Transverse colon (tissue), 4 donors: ENCODE results near the gene ERP27. TPM values are rescaled to one million over a fixed set of nuclear protein-coding genes. Genes with fewer than 3 reads are reported as not detected.

ENCODE experiments used
- DNase-seq: peaks from one replicate; pipeline ENCODE4 v3.0.0-alpha.2; 2019
- H3K27ac ChIP-seq, 4 donors: fragments of 200-600 bp; sonication (generic); 2 replicates each; pipeline ENCODE4 v1.5.1; 2016 to 2018; ENCODE audit warnings: inconsistent platforms in 4 of 4
- H3K27me3 ChIP-seq: fragments of 200-600 bp; sonication (generic); 2 replicates; pipeline ENCODE4 v1.5.1; 2017; ENCODE audit warnings: inconsistent platforms
- H3K36me3 ChIP-seq, 4 donors: fragments of 200-600 bp; sonication (generic); 2 replicates each; pipeline ENCODE4 v1.5.1; 2017 to 2019; ENCODE audit warnings: inconsistent platforms in 4 of 4
- H3K4me1 ChIP-seq, 4 donors: fragments of 200-600 bp; sonication (generic); 2 replicates each; pipeline ENCODE4 v1.5.1; 2017 to 2020; ENCODE audit warnings: inconsistent platforms in 4 of 4
- H3K4me3 ChIP-seq, 4 donors: fragments of 200-600 bp; sonication (generic); 1 replicate in 1 of 4; 2 replicates in 3 of 4; pipeline versions ENCODE4 v1.5.1 to v1.6.1; 2017 to 2019; ENCODE audit warnings: inconsistent platforms in 4 of 4
- H3K9me3 ChIP-seq, 2 donors: fragments of 200-600 bp; sonication (generic); 2 replicates each; pipeline ENCODE4 v1.5.1; 2017 to 2019; ENCODE audit warnings: inconsistent platforms in 2 of 2
- CTCF ChIP-seq, 5 experiments: fragments of 200-600 bp in 3 of 5; fragments of 450-650 bp in 2 of 5; sonication (generic) in 3 of 5; IDR thresholded peaks; 1 replicate in 2 of 5; 2 replicates in 3 of 5; pipeline ENCODE4 v1.5.1; 2016 to 2017; ENCODE audit warnings: antibody characterized with exemption in 5 of 5, inconsistent platforms in 3 of 5, mild to moderate bottlenecking in 2 of 5, moderate library complexity in 1 of 5
- EP300 ChIP-seq: sonication (generic); formaldehyde crosslinking; IDR thresholded peaks from one replicate; pipeline ENCODE4 v1.6.1; 2017; ENCODE audit warnings: antibody characterized with exemption, low read depth
- POLR2A ChIP-seq: fragments of 450-650 bp; IDR thresholded peaks from one replicate; pipeline ENCODE4 v1.6.1; 2016; ENCODE audit warnings: antibody characterized with exemption, mild to moderate bottlenecking, moderate library complexity
- POLR2AphosphoS5 ChIP-seq, 3 donors: sonication (generic); formaldehyde crosslinking; IDR thresholded peaks; one replicate each; pipeline ENCODE4 v1.6.1; 2016; ENCODE audit warnings: antibody characterized with exemption in 3 of 3
- WGBS, 2 donors: methylation state at CpG; one replicate each; pipeline ENCODE4 v1.1.5; 2018; ENCODE audit warnings: low coverage in 1 of 2; 5-methylcytosine and 5-hydroxymethylcytosine counted together
- in situ Hi-C, 4 donors: fragments of 200-750 bp; cut with MboI; loops; one replicate each; pipeline versions ENCODE4 v1.15.0 to v1.15.1; 2017; ENCODE audit warnings: low sequenced_read_pairs in 3 of 4, low pct_ligation_motif_present in 1 of 4, low pct_unique_long_range_greater_than_20kb in 1 of 4
- intact Hi-C: fragments of 100-400 bp; cut with DNase I; formaldehyde crosslinking; loops from one replicate; pipeline ENCODE4 v1.15.1; 2023; ENCODE audit warnings: low total_unique reads
- total RNA-seq, 4 donors: library from RNA; depleted of rRNA; stranded (reverse); fragments of >200 nt; gene quantifications; one replicate each; pipeline ENCODE4 v1.1.0, GENCODE V29; 2016

The ERP27 gene
- total RNA-seq, 4 donors from 2014 or later = 0.64 to 2.6 TPM; not detected in 2

DNA sequence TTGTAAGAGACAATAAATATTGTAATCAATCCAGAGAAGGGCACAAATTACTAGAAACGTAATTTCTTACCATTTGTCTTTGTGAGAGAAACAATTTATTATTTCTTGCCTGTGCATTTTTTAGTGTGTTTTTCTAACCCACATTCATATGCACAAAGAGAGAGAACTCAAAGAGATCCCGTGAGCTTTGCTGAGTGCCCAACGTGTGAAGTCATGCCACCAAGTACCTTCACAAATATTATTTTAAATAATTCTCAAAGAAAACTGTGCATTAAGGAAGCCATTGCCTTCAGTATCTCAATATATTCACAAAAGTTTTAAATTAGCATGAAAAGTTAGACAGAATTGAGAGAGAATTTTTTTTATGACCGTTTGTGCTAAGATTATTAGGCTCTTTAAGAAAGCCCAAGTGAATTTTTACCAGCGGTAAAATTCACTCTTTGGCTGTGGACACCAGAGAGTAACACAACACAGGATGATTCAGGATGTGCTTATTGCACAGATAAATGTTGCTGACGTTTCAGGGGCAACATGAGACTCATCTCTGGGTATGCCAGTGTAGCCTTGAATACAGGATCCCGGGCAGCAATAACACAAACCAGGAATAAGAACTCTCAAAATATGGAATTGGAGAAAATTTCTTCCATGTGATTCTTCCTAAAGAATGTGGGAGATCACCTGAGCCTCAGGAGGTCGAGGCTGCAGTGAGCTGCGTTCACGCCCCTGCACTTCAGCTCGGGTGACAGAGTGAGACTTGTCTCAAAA, 20.2 kb upstream of the ERP27 start:
- H3K27me3 ChIP-seq = no peaks in the 10 kb centered on the region
- no peak for DNase-seq

DNA sequence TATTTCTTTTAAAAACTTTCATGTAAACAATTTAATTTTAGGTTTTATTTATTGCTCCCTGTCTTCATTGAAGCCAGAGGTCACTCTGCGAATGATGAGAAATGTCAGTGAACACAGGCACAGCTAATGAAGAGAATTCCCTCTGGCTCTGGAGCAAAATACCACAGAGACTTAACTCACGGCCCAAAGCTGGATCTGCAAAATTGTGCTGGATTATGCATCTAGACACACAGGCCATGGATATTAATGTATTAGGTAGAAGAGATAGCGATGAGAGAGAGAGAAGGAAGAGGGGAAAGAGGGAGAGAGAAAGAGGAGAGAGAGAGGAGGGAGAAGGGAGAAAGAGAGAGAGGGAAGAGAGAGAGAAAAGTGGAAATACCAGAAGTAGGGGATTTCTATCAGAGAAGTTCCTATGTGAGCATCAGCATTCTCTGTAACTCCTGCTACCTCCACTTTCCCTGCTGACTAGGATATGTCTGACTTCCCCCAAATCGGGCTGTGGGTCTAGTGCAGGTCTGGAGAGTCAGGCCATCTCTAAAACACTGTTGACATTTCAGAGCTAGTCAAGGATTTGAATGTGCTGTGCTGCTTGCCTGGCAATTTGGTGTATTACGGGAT, 19.3 kb upstream of the ERP27 start:
- WGBS, 2 donors = 55 to 68% methylated on average over 3 to 5 of the region's 5 CpGs
- no peaks in the 10 kb centered on the region for H3K9me3 ChIP-seq
- intact Hi-C loops = no loop called here
- peak; percentile 11 for DNase-seq
- H3K27ac ChIP-seq = peak overlapping the region; percentile 49 to 76 (median 70)
- H3K27me3 ChIP-seq = no peaks in the 10 kb centered on the region
- peak overlapping the region in 1 of 4 donors; percentile 47 for H3K4me3 ChIP-seq
- no peaks in the 10 kb centered on the region for H3K36me3 ChIP-seq
- in situ Hi-C loops = no loop called here
- TF ChIP-seq EP300 = no peak
- no peak for TF ChIP-seq POLR2A
- TF ChIP-seq CTCF (IDR thresholded peaks at IDR 0.05) = no peak
- TF ChIP-seq POLR2AphosphoS5 (IDR thresholded peaks at IDR 0.05) = no peak
- peaks cover 0 to 28% (median 9%) of the 10 kb centered on the region in 4 donors for H3K4me1 ChIP-seq

More for the DNA sequence above, 20.2 kb upstream of the ERP27 start:
- no peaks in the 10 kb centered on the region for H3K9me3 ChIP-seq
- H3K27ac ChIP-seq = peak overlapping the region; percentile 49 to 76 (median 70)
- WGBS, 2 donors = 66 to 70% methylated on average over 6 to 11 of the region's 11 CpGs
- no peak for TF ChIP-seq POLR2AphosphoS5 (IDR thresholded peaks at IDR 0.05)
- no peak for TF ChIP-seq CTCF (IDR thresholded peaks at IDR 0.05)
- no peak for TF ChIP-seq EP300
- no peak for TF ChIP-seq POLR2A
- H3K36me3 ChIP-seq = no peaks in the 10 kb centered on the region
- peaks cover 0 to 20% (median 6%) of the 10 kb centered on the region in 4 donors for H3K4me1 ChIP-seq
- intact Hi-C loops (no loop called here), in situ Hi-C loops (no loop called here)
- H3K4me3 ChIP-seq = peak overlapping the region in 1 of 4 donors; percentile 47

DNA sequence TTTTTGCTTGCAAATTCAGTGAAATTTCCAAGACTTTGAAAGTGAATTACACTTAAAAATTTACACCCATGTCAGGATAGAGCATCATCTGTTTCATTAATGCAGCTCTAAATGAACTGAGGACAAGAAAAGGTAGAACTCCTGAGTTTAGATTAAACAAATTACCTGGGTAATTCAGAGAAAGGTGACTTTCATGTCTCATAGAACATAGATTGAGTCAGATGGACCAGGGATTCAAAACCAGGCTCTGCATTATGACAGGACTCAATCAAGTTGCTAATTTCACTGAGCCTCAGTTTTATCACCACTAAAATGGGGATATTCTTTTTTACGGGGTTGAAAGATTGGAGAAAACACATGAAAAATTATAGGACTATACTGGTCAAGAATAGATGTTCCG, 18.6 kb upstream of the ERP27 start:
- intact Hi-C loops = no loop called here
- H3K27ac ChIP-seq = peak overlapping the region; percentile 49 to 76 (median 70)

More for the DNA sequence above, 18.6 kb upstream of the ERP27 start:
- in situ Hi-C loops = no loop called here
- no peaks in the 10 kb centered on the region for H3K36me3 ChIP-seq
- H3K27me3 ChIP-seq = no peaks in the 10 kb centered on the region
- TF ChIP-seq POLR2A (no peak), CTCF (IDR thresholded peaks at IDR 0.05) (no peak), POLR2AphosphoS5 (IDR thresholded peaks at IDR 0.05) (no peak), EP300 (no peak)
- DNase-seq = no peak
- no peak overlapping the region for H3K4me3 ChIP-seq
- H3K9me3 ChIP-seq = no peaks in the 10 kb centered on the region
- 70 to 73% methylated on average over 2 of the region's 2 CpGs for WGBS, 2 donors
- H3K4me1 ChIP-seq = peaks cover under 1 to 35% (median 14%) of the 10 kb centered on the region in 4 donors
